ENCODE data around the gene FAM184B.

DNA sequence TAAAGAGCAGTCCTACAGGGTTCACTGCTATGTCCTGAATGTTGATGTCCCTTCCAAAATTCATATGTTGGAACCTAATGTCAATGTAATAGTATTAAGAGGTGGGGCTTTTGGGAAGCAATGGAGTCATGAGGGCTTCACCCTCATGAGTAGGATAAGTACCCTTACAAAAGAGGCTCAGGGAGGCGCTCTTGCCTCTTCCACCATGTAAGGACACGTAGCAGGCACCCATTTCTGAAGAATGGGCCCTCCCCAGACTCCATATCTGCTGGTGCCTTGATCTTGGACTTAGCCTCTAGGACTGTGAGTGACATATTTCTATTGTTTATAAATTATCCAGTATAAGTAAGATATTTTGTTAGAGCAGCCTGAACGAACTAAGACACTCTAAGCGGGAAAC, 151.2 kb downstream of the FAM184B start:
- TF ChIP-seq, protein P1, sequence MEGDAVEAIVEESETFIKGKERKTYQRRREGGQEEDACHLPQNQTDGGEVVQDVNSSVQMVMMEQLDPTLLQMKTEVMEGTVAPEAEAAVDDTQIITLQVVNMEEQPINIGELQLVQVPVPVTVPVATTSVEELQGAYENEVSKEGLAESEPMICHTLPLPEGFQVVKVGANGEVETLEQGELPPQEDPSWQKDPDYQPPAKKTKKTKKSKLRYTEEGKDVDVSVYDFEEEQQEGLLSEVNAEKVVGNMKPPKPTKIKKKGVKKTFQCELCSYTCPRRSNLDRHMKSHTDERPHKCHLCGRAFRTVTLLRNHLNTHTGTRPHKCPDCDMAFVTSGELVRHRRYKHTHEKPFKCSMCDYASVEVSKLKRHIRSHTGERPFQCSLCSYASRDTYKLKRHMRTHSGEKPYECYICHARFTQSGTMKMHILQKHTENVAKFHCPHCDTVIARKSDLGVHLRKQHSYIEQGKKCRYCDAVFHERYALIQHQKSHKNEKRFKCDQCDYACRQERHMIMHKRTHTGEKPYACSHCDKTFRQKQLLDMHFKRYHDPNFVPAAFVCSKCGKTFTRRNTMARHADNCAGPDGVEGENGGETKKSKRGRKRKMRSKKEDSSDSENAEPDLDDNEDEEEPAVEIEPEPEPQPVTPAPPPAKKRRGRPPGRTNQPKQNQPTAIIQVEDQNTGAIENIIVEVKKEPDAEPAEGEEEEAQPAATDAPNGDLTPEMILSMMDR (IDR thresholded peaks at IDR 0.05): no peak
- no peak for TF ChIP-seq POLR2A (IDR thresholded peaks at IDR 0.05)

Measured in lower leg skin (tissue), 3 donors.